GM12878 (cell line): ENCODE results near the gene GJC1.

Experiments used
- KDM1A ChIP-seq: fragments of 200-600 bp; sonication (generic); IDR thresholded peaks from 2 replicates; pipeline ENCODE4 v1.6.1; 2016; ENCODE audit warnings: borderline replicate concordance
- PBX3 ChIP-seq: IDR thresholded peaks from 2 replicates; pipeline ENCODE4 v1.6.1; 2011; ENCODE audit warnings: mild to moderate bottlenecking, low read depth, low read length, moderate library complexity; ENCODE audit not compliant: insufficient replicate concordance
- POLR2A ChIP-seq: IDR thresholded peaks from 2 replicates; pipeline ENCODE4 v1.6.1; 2011; ENCODE audit warnings: low read depth, mild to moderate bottlenecking, low read length
- TAF1 ChIP-seq: IDR thresholded peaks from 2 replicates; pipeline ENCODE4 v1.6.1; 2011; ENCODE audit warnings: mild to moderate bottlenecking, low read depth, low read length, borderline replicate concordance

DNA sequence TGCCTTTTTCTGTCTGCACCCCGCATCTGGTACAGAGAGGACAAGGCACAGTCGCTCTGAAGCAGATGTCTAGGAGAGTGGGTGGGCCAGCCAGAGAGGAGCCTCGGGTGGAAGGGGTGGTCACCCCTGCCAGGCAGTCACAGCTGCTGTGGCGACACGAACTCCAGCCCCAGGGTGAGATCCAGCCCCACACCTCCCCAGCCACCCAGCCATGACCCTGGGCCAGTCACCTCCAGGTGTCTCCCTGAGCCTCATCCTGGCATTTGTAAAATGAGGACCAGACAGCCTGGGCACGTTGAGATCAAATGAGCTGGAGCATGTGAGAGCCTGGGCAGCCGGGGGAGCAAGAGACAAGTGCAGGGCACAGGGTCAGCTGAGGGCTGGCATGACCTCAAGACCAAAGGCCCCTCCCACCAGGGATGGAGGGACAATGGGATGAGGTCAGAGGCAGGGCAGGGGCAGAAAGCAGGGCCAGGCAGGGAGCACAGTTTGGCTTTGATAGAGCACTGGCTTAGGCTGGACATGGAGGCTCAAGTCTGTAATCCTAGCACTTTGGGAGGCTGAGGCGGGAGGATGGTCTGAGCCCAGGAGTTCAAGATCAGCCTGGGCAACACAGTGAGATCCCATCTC is 63.6 kb downstream of the GJC1 start:
- TF ChIP-seq TAF1 (no peak), POLR2A (no peak), KDM1A (no peak), PBX3 (no peak)
